Non-pigmented ciliary epithelial cell (primary cell): ENCODE results near the gene VPS41.

Experiments
- DNase-seq: peaks from one replicate; pipeline ENCODE4 v3.0.0-alpha.2; 2010; ENCODE audit warnings: low read depth

Gene VPS41

DNA sequence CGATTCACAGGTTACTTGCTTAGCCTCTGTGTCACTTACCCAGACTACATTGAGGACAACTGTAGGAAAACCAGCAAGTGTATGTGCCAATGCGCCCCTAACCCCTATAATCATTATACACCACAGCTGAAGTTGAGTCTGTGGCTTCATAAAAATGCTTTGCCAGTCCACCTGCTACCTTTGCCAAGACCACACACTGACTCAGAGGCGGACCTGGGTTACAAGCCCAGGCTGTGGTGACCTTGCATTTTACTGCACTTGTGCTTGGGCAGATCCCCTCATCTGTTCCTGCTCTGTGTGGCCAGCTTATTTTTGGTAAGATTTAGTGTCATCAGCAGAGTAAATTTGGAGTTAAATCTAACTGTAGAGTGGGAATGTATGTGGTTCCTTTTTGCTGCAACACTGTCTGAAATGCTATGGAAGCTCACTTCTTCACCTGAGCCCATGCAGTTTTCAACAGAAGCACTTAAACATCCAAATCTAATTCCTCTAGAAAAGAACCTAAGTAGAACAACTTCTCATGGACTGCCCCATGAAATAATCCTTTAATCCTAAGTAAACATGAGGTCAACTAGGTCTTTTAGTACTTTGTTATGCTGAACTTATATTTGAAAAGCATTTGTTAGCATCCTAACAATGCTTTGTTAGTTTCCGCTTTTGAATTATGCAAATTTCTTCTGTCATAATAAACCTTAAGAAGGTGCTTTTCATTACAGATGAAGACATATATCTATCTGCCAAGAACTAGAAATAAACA lies 181.6 kb downstream of the VPS41 start:
- no peak for DNase-seq

DNA sequence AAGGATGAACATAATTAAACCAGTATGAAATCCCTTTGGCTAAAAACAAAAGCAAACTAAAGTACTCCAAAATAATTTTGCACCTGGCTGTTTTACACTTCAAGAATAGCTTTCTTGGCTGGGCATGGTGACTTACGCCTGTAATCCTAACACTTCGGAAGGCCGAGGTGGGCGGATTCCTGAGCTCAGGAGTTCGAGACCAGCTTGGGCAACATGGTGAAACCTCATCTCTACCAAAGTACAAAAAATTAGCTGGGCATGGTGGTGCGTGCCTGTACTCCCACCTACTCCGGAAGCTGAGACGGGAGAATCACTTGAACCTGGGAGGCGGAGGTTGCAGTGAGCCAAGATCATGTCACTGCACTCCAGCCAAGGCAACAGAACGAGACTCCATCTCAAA lies 185.7 kb downstream of the VPS41 start:
- DNase-seq = no peak

DNA sequence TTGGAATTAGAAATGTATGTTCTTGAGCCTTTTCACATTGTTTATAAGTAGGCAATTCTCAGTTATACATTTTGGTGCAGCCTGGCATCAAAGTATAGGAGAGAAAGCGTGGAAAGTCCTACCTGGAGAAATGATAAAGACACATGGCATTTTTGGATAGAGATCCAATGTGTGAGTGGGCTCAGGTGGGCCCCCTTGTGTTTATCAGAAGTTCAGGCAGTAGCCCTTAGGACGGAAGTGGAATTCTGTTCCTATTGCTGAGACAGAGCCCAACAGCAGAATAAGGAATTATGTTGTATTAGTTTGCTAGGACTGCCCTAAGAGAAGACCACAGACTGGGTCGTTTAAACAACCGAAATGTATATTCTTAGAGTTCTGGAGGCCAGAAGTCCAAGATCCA lies 192.6 kb downstream of the VPS41 start:
- no peak for DNase-seq

DNA sequence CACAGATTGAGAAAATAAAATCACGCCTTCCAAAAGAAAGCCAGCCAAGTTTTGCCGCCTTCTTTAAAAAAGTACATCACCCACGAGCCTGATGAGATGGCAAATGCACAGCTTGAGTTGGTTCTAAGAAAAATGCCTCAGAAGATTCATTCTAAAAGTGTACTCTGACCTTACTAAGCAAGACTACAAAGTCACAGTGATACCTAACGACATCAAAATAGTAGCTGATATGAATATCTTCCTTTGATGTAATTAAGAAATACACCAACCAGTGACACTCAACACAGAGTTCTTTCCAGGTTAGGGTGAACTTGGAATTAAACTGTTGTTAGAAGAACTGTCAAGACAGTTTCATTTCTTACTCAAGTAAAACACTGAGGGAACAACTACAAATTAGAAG lies 199.9 kb downstream of the VPS41 start:
- DNase-seq = no peak

DNA sequence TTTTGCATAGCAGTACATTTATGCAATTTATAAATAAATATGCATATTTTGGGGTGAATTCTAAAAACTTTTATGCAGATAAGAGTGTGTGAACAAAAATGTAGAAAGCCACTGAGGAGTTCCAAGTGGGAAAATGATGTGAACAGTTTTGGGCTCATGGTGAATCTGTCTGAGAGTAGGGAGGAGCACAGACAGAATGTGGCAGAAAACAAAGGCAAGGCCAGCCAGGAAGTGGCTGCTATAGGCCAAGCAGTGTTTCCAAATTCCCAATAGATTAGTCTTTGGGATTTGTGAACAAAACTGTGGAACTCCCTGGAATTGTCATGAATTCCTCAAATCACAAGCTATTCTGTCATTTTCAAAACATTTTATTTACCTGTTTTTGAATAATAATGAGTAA lies 204.2 kb downstream of the VPS41 start:
- DNase-seq = no peak

DNA sequence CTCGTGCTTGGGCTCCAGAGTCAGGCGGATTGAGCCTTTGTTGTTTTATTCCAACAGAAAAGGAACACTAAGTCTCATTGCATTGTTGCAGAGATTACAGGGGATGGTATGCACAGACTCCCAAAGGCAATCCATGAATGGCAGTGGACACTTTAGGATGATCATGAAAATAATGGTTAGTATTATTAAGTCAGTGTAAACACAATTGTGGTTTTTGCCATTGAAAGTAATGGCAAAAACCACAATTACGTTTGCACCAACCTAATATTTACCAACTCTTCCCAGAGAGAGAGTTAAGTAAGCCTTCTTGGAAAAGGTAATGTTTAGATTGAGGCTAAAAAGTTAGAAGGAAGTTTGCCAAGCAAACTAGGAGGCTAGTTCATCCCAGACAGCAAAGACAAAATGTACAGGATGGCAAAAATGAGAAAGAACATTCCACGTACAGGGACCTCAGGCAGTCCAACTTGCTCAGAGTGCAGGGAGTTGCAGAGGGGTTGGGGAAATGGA lies 204.9 kb downstream of the VPS41 start:
- no peak for DNase-seq

DNA sequence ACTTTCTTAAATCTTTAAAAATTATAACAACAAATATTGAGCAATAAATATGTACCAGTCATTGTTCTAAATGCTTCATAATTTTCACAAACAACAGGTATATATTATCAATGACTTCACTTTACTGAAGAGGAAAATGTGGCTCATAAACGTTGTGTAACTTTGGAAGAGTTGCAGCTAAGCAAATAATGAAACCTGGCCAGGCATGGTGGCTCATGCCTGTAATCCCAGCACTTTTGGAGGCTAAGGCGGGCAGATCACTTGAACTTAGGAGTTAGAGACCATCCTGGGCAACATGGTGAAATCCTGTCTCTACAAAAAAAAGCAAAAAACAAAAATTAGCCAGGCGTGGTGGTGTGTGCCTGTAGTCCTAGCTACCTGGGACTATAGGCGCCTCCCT lies 205.9 kb downstream of the VPS41 start:
- no peak for DNase-seq

DNA sequence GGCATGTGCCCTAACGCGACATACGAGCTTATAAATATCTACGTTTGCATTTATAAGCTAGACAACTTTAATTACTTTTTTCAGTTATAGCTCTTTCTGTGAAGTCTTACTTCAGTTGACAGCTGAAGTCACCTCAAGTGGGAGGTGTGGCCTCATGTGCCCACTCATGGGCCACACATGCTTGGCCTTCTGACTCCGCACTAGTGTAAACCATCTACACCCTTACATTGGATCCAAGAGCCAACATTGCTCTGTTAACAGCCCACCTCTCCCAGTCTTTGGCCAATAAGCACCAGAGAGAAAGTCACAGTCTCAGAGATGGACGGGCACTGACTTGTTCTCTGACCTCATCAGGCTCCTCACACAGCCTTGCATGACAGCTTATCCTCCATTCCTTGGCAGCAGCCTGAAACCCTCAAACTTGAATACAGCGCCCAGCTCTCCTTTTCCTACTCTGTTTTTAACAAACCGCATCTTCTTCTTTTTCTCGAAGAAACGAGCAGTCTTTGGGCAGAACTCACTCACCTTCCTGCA lies 206.9 kb downstream of the VPS41 start:
- DNase-seq = no peak

DNA sequence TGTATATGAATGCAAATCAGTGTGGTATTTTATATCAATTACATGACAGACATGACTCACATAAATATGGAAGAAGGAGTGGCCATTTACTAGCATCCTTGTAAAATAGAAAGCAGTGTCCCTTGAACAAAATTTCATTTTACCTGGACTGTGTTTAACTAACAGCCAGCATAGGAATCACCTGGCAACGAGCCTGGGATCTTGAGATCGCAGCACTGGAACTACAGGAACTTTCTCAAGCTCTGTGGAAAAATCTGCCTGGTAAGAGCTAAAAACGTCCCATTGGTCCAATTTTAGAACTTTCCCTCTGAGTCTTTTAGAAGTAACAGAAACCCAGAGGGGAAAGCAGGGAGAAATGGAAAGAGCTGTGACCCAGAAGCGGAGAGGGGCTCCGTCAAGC lies 208.9 kb downstream of the VPS41 start:
- DNase-seq = no peak

DNA sequence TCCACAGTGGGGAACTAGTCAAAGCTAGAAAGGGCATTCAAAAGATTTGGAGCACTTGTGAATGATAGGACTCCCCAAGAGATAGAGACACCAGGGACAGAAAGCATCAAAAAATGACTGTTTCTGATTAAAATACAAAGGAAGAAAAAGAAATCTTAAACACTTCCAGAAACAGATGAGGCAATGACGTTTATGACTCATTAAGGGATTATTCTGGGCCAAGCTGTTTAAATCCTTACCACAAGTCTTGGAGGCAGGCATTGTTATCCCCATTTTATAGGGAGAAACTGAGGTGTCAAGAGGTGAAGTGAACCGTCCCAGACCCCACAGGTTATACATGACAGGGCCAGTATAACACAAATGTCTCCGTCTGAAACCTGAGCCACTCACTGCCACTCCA lies 209.5 kb downstream of the VPS41 start:
- DNase-seq = no peak

DNA sequence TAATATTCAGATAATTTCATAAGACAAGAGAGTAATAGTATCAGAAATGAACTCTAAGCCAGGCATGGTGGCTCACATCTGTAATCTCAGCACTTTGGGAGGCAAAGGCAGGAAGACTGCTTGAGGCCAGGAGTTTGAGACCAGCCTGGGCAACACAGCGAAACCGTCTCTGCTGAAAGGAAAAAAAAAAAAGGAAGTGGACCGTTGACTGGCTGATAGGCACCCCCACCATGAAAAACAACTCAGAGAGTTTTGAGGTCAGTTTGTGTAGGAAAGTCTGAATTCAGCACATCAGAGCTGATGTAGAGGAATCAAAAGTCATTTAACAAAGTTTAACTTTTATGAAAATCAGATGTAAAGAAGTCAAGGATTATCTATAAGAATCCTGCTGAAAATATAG lies 214.7 kb downstream of the VPS41 start:
- no peak for DNase-seq

DNA sequence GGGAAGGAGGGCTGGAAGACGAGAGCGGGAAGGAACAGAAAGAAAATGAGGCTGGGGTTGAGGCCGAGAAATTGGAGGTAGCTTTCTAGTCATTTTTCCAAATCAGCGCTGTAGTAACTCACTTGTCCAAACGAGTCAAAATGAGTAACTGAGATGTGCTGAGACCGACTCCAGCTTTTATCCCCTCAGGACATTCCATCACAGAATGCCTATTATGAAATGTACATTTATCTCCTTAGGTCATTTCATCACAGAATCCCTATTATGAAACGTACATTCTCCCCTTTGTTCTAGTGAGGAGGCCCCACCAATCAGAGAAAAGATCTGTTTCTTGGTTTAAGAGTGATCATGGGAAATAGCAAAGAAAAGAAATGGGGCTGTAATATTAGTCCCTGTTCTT lies 222.1 kb downstream of the VPS41 start:
- no peak for DNase-seq

DNA sequence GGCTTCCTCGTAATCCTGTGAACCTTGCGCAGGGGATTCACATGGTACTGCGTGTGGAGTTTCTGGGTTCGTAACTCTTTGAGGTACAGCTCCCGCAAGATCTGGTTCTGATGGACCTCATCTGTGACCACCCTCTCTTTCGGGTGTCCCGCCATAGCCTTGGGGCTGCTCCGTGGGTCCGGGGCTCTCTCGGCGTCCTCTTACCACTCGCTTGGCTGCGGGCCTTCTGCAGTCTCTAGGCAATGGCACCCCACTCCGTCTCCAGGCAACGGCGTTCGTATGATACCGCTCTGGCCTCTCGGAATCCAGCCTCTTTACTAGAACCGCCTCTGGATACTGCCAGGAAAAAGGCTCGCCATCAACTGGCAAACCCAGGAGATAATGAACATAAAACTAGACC lies 223.1 kb downstream of the VPS41 start:
- DNase-seq = no peak

DNA sequence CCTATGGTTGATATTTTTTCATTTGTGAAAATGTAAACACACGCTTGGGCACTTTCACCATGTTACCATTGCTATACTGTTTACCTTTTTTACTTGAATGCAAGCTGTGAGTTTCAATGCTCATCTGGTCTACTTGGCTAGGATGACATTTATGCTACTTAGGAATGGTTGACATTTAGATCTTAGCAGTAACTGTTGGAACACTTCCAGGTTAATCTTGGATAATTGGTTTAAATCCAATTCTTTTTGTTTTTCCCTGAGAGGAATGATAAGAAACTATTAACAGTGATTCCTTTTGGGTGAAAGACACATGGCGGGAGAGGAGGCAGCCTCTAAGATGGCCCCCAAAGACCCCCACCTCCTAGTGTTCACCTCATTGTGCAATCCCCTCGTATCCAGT lies 226.4 kb downstream of the VPS41 start:
- no peak for DNase-seq

DNA sequence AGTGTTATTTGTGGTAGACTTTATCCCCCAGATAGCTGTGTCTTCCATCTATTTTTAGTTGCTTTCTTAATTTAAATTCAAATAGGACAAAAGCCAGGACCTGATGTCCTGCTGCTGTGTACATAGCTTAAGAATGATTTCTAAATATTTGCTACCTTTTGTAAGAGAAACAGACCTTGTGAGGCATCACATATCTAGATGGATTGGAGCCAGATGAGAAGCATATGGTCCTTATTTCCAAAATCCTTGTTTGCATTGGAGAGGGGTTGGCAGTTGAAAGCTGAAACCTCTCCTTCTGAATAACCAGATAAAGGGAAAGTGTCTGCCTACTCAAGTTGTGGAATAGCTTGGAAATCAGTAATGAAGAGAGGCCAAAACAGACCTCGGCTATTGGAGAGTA lies 227.1 kb downstream of the VPS41 start:
- DNase-seq = no peak

DNA sequence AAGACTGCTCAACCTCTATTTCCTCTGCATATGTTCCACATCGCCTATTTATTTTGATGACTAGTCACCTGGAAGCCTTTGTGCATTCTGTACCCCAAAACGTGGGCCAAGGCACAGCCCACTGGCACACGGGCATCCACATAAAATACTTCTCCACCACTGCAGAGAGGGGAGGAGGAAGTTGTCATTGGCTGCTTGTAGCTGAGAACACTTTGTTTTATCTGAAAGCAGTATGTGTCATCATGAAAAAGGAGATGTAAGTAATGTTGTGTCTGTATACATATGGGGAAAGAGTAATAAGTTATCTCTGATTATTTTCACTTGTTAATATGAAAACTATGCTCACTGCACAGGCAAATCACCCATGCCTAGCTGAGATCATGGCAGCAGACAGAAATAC lies 229.6 kb downstream of the VPS41 start:
- DNase-seq = no peak

DNA sequence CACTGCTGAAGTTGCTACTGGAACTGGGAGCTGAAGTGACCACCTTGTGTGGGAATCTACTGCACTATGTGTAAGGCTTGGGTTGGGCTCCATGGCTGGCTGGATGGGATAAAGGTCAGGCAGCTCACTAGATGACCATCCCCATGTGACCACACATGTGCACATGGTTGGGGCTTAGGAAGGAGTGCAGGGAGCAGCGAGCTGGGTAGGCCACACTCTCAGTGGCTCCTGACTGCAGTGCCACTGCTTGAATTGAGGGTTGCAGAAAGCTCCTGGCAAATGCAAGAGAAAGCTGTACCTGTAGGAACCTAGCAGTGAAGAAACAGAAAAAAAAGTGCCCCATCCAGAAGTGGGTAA lies 230.3 kb downstream of the VPS41 start:
- DNase-seq = no peak

DNA sequence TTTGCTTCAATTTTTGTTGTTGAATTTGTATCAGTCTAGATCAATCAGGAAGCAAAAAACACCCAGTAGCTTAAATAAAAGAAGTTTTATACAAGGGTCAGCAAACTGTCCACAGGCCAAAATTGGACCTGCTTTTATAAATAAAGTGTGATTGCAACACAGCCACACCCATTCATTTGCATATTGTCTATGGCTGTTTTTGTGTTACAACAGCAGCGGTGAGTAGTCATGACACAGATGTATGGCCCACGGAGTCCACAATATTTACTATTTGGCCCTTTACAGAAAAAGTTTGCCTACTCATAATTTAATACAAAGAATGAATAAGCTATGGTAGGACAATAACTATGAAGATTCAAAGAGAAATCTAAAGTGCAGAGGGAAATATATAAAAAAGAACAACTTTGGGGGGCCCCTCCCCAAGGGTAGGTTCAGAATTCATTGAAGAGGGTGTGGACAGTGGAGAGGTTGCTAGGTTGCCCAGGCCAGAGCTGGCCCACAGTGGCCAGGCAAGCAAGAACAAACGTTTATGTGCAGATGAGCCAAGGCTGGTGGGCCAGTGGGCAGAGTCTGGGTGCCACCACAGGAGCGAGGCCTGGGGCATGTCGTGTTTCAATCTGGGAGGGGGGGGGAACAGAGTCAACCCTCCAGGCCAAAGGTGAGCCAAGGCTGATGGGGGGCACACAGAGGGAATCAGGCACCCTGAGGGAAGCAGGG lies 230.9 kb downstream of the VPS41 start:
- DNase-seq = no peak

DNA sequence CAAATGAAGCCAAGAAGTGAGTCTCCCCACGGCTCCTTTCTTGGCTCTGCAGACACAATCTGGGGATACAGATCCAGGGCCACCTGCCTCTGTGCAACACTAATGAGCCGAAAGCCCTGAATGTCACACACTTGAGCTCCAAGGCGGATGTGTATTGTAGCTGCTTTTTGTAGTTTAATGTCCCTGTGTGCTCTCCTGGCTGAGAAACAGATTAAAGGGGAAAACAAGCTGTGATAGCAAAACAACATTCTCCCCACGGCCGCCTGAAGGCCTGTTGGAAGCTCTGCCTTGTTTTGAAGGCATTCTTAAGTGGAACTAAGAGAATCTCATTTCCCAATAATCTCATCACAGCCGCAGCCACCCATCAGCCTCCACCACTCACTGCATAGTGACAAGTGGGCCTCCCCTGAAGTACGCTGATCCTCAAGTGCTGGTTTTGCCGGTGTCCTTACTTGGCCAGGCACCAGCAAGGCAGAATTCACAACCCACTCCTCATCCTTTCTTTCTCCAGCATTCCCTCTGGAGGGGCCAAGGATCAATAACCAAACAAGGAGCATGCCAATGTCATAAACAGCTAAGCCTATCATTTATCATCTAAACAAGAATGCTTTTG lies 233.4 kb downstream of the VPS41 start:
- no peak for DNase-seq

DNA sequence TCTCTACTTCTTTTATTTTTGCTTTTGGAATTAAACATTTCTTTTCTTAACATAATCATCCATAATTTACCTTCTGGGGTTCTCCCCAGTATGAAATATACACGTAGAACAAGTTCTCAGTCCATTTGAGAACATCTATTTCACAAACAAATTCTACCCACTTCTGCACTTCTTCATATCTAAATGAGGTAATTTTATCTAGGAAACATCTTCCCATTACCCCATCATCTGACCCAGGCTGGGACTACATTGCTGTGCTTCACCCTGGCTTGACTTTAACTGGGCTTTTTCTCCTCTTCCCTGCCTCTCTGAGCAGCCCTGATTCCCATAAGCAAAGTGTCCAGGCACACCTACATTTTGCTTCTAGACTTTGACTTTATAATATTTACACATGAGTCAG lies 234.5 kb downstream of the VPS41 start:
- DNase-seq = no peak

DNA sequence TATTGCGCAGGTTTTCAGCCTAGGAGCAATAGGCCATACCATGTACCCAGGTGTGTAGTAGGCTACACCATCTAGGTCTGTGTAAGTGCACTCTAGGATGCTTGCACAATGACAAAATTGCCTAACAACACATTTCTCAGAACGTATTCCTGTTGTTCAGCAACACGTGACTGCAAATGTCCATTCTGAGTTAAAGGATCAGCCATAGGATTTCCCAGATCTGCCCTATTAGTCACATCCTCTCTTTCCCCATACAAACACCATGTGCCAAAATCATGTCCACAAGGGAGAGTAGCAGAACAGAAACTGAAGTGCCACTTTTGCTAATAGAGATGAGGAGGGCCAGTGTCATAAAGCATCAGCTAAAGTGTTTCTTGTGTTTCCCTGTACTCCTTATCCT lies 235.2 kb downstream of the VPS41 start:
- DNase-seq = peak; percentile 28
